Adrenal gland (tissue), 12 donors: ENCODE data around the gene FAM89A. TPM values are rescaled to one million over a fixed set of nuclear protein-coding genes. Genes with fewer than 3 reads are reported as not detected.
"Not testable (repeated sequence)": the region's sequence is repeated elsewhere in the genome, so short reads cannot be mapped to it uniquely, and the experiment has no call there.

ENCODE experiments used
- DNase-seq, 7 donors: peaks; one replicate each; pipeline ENCODE4 v3.0.0-alpha.2; 2019 to 2020
- H3K27ac ChIP-seq, 5 donors: fragments of 200-600 bp; sonication (generic) in 4 of 5; 1 replicate in 3 of 5; 2 replicates in 2 of 5; pipeline versions ENCODE4 v1.5.1 to v1.8.0; 2016 to 2020; ENCODE audit warnings: mild to moderate bottlenecking in 1 of 5
- H3K27me3 ChIP-seq: fragments of 200-600 bp; 2 replicates; pipeline ENCODE4 v1.8.0; 2021
- H3K36me3 ChIP-seq, 2 donors: fragments of 200-600 bp; replicated peaks in 1 of 2; 1 replicate in 1 of 2; 2 replicates in 1 of 2; pipeline versions ENCODE4 v1.5.1 to v1.8.0; 2018 to 2022
- H3K4me1 ChIP-seq, 2 donors: fragments of 200-600 bp; replicated peaks in 1 of 2; 1 replicate in 1 of 2; 2 replicates in 1 of 2; pipeline versions ENCODE4 v1.5.1 to v1.8.0; 2018 to 2021
- H3K4me3 ChIP-seq, 4 donors: fragments of 200-600 bp; sonication (generic) in 3 of 4; one replicate each; pipeline ENCODE4 v1.5.1; 2016 to 2018
- H3K9me3 ChIP-seq, 3 donors: fragments of 200-600 bp; sonication (generic) in 1 of 3; replicated peaks in 1 of 3; 1 replicate in 2 of 3; 2 replicates in 1 of 3; pipeline versions ENCODE4 v1.5.1 to v1.8.0; 2016 to 2021
- CTCF ChIP-seq, 6 experiments: fragments of 450-650 bp in 4 of 6; fragments of 200-600 bp in 2 of 6; sonication (generic) in 1 of 6; IDR thresholded peaks; 1 replicate in 5 of 6; 2 replicates in 1 of 6; pipeline versions ENCODE4 v1.5.1 to v1.8.0; 2016 to 2021; ENCODE audit warnings: antibody characterized with exemption in 6 of 6, mild to moderate bottlenecking in 2 of 6, moderate library complexity in 1 of 6
- POLR2A ChIP-seq, 2 donors: fragments of 450-650 bp; IDR thresholded peaks; one replicate each; pipeline ENCODE4 v1.6.1; 2017; ENCODE audit warnings: antibody characterized with exemption in 2 of 2, mild to moderate bottlenecking in 2 of 2, moderate library complexity in 1 of 2
- WGBS, 4 donors: extraction: QIAGEN DNeasy Blood & Tissue Kit in 2 of 4; methylation state at CpG; one replicate each; pipeline versions ENCODE4 v1.1.5 to v1.1.7; 2013 to 2017; 5-methylcytosine and 5-hydroxymethylcytosine counted together
- intact Hi-C, 2 donors: fragments of 100-400 bp; cut with DNase I; formaldehyde crosslinking; loops; one replicate each; pipeline versions ENCODE4 v1.14.1 to v1.15.0; 2022 to 2023
- polyA plus RNA-seq, 3 donors: library from polyadenylated mRNA; stranded (reverse); fragments of 200-250 nt in 2 of 3; fragments of 350-450 nt in 1 of 3; fragmentation: Illumina TruSeq in 1 of 3; extraction: RNeasy Lipid Tissue Mini Kit (QIAGEN cat#74804) in 1 of 3; gene quantifications; one replicate each; pipeline ENCODE4 v1.2.3, GENCODE V29; 2013 to 2014
- total RNA-seq, 9 donors: library from RNA; depleted of rRNA in 4 of 9; stranded (reverse); fragments of >200 nt in 4 of 9; fragments of 120-200 nt in 1 of 9; fragmentation: NEBNext Ultra II Directional in 1 of 9; extraction: Animal tissue kit (Norgen Biotek cat#: 25700) in 1 of 9; gene quantifications; one replicate each; pipeline versions ENCODE4 v1.1.0 to v1.2.4, GENCODE V29; 2013 to 2023
- donor health status: healthy with polysubstance abuse.
- donor health status: Bipolar disorder and iron deficiency.
- donor health status: DM: yes; HTN: yes; CAD: no.
- donor health status: DM: no; HTN: no; CAD: no.
- donor health status: DM: no; HTN: no; CAD: no.
- donor health status: DM: yes; HTN: yes; CAD: no.

FAM89A gene
- total and polyA plus RNA-seq, 12 donors = 11.3 to 59.4 (median 33.0) TPM

GRCh38 chr1:231052777-231053176, 12.7 kb upstream of the FAM89A start:
- Histone ChIP-seq H3K9me3 (no peaks in the 10 kb centered on the region), H3K27ac (no peak overlapping the region), H3K4me3 (no peak overlapping the region), H3K36me3 (no peaks in the 10 kb centered on the region), H3K27me3 (no peaks in the 10 kb centered on the region), H3K4me1 (peaks cover 11 to 14% of the 10 kb centered on the region in 2 donors)
- intact Hi-C loops = no loop called here
- 88 to 97% (median 94%) methylated on average over 8 of the region's 8 CpGs for WGBS, 4 donors
- no peak for DNase-seq
- TF ChIP-seq POLR2A (IDR thresholded peaks at IDR 0.05) (no peak), CTCF (IDR thresholded peaks at IDR 0.05) (no peak)

DNA sequence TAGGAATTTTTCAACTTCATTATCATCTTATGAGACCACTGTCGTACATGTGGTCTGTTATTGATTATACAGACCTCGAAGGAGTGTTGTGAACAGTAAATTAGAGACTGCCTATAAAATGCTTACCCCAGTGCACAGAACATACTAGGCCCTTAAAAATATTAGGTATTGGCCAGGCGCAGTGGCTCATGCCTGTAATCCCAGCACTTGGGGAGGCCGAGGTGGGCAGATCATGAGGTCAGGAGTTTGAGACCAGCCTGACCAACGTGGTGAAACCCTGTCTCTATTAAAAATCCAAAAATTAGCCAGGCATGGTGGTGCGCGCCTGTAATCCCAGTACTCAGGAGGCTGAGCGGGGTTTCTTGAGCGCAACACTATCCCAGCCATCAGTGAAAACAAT, 10.9 kb upstream of the FAM89A start:
- 81 to 91% (median 87%) methylated on average over 9 of the region's 9 CpGs for WGBS, 4 donors
- H3K27me3 ChIP-seq, H3K4me3 ChIP-seq, H3K27ac ChIP-seq, intact Hi-C loops, H3K36me3 ChIP-seq, DNase-seq, H3K9me3 ChIP-seq: not testable (repeated sequence)
- peaks cover 11 to 14% of the 10 kb centered on the region in 2 donors for H3K4me1 ChIP-seq

DNA sequence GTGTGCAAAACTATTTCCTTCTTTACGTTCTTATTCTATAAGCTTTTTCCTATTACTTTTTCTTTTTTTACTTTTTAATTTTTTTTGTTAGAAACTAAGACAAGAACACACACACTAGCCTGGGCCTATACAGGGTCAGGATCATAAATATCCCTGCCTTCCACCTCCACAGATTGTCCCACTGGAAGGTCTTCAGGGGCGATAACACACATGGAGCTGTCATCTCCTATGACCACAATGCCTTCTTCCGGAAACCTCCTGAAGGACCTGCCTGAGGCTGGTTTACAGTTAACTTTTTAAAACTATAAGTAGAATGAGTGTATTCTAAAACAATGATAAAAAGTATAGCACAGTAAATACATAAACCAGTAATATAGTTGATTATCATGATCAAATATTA, 10.3 kb upstream of the FAM89A start:
- Histone ChIP-seq H3K36me3 (no peaks in the 10 kb centered on the region), H3K4me3 (no peak overlapping the region), H3K27ac (no peak overlapping the region), H3K4me1 (peaks cover 11 to 14% of the 10 kb centered on the region in 2 donors), H3K27me3 (no peaks in the 10 kb centered on the region), H3K9me3 (no peaks in the 10 kb centered on the region)
- 64 to 97% (median 74%) methylated on average over 3 of the region's 3 CpGs for WGBS, 4 donors
- intact Hi-C loops = no loop called here
- no peak for TF ChIP-seq POLR2A (IDR thresholded peaks at IDR 0.05)
- TF ChIP-seq CTCF (IDR thresholded peaks at IDR 0.05) = no peak
- DNase-seq = no peak

GRCh38 chr1:231049121-231049979, 9.3 kb upstream of the FAM89A start:
- Histone ChIP-seq H3K36me3 (no peaks in the 10 kb centered on the region), H3K9me3 (no peaks in the 10 kb centered on the region), H3K27me3 (no peaks in the 10 kb centered on the region), H3K4me1 (peaks cover 11 to 14% of the 10 kb centered on the region in 2 donors), H3K4me3 (no peak overlapping the region), H3K27ac (no peak overlapping the region)
- DNase-seq = no peak
- 74 to 82% (median 77%) methylated on average over 10 of the region's 10 CpGs for WGBS, 4 donors
- TF ChIP-seq CTCF (IDR thresholded peaks at IDR 0.05) (no peak), POLR2A (IDR thresholded peaks at IDR 0.05) (no peak)
- intact Hi-C loops = no loop called here

GRCh38 chr1:231048419-231048818, 8.4 kb upstream of the FAM89A start:
- H3K4me1 ChIP-seq, H3K27me3 ChIP-seq, H3K36me3 ChIP-seq, DNase-seq, intact Hi-C loops, H3K27ac ChIP-seq, H3K4me3 ChIP-seq, H3K9me3 ChIP-seq: not testable (repeated sequence)
- 83 to 88% (median 85%) methylated on average over 9 of the region's 9 CpGs for WGBS, 4 donors

DNA sequence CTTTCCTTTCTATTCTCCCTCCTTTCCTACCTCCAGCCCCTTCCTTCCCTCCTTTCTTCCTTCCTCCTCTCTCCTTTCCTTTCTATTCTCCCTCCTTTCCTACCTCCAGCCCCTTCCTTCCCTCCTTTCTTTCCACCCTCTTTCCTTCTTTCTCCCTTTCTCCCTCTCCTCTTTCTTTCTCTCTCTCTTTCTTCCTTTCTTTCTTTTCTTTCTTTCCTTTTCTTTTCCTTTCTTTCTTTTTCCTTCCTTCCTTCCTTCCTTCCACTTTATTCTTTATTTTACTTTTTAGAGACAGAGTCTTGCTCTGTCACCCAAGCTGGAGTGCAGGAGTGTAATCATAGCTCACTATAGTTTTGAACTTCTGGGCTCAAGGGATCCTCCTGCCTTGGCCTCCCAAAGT, 7.5 kb upstream of the FAM89A start:
- H3K27ac ChIP-seq, H3K4me1 ChIP-seq, H3K4me3 ChIP-seq, intact Hi-C loops, DNase-seq, H3K36me3 ChIP-seq, H3K9me3 ChIP-seq, H3K27me3 ChIP-seq: not testable (repeated sequence)
